Measurements from ENCODE around the gene MCM3AP.
"Not testable (repeated sequence)": the region's sequence is repeated elsewhere in the genome, so short reads cannot be mapped to it uniquely, and the experiment has no call there.

- TF ChIP-seq CTCF, POLR2A (IDR thresholded peaks at IDR 0.05): not testable (repeated sequence)
These were observed 84.3 kb downstream of the MCM3AP start for GRCh38 chr21:46200877-46201803.

Measured in sigmoid colon (tissue), 3 donors.